Posterior cingulate gyrus (tissue), 11 donors: Measurements from ENCODE around the gene OFD1.
A peak's percentile ranks its signal among the peaks of the same experiment; 100 is the strongest.
"Not testable (repeated sequence)": the region's sequence is repeated elsewhere in the genome, so short reads cannot be mapped to it uniquely, and the experiment has no call there.

ENCODE experiments used
- DNase-seq, 10 donors: peaks; one replicate each; pipeline versions ENCODE4 v3.0.0 to v3.0.0-alpha.2; 2020 to 2021; ENCODE audit warnings: mixed read lengths in 3 of 10
- intact Hi-C: fragments of 100-400 bp; cut with DNase I; formaldehyde crosslinking; loops from one replicate; pipeline ENCODE4 v1.15.1; 2023

Gene OFD1

GRCh38 chrX:13699183-13699826 is 35.2 kb upstream of the OFD1 start:
- intact Hi-C loops: no loop called here
- no peak for DNase-seq

GRCh38 chrX:13700380-13700779 is 34.2 kb upstream of the OFD1 start:
- intact Hi-C loops: no loop called here
- no peak for DNase-seq

- intact Hi-C loops: no loop called here
- no peak for DNase-seq
These were observed 32.3 kb upstream of the OFD1 start for GRCh38 chrX:13702111-13702789.

GRCh38 chrX:13703135-13703534 is 31.4 kb upstream of the OFD1 start:
- intact Hi-C loops: no loop called here

GRCh38 chrX:13703589-13703988 is 31.0 kb upstream of the OFD1 start:
- intact Hi-C loops: no loop called here
- no peak for DNase-seq

More at GRCh38 chrX:13703135-13703534, 31.4 kb upstream of the OFD1 start:
- DNase-seq: no peak

GRCh38 chrX:13711141-13711540 is 23.4 kb upstream of the OFD1 start:
- intact Hi-C loops: no loop called here
- no peak for DNase-seq

- no peak for DNase-seq
- intact Hi-C loops: no loop called here
These were observed 18.1 kb upstream of the OFD1 start for GRCh38 chrX:13716455-13716854.

GRCh38 chrX:13716905-13717304 is 17.6 kb upstream of the OFD1 start:
- intact Hi-C loops: no loop called here
- no peak for DNase-seq

- intact Hi-C loops: no loop called here
- peak in 2 of 10 donors; percentile 15 to 75 for DNase-seq
These were observed 16.7 kb upstream of the OFD1 start for GRCh38 chrX:13717700-13718472.

- DNase-seq: no peak
- intact Hi-C loops: no loop called here
These were observed 15.2 kb upstream of the OFD1 start for GRCh38 chrX:13719192-13719856.

GRCh38 chrX:13721371-13721770 is 13.2 kb upstream of the OFD1 start:
- intact Hi-C loops: no loop called here
- DNase-seq: no peak

- DNase-seq: no peak
- intact Hi-C loops: no loop called here
These were observed 12.6 kb upstream of the OFD1 start for GRCh38 chrX:13721819-13722519.

- DNase-seq: peak in 8 of 10 donors; percentile 23 to 90 (median 50)
- intact Hi-C loops: not testable (repeated sequence)
These were observed 9.7 kb upstream of the OFD1 start for GRCh38 chrX:13724878-13725277.

- DNase-seq, intact Hi-C loops: not testable (repeated sequence)
These were observed 8.0 kb upstream of the OFD1 start for GRCh38 chrX:13726583-13726982.

GRCh38 chrX:13730523-13730922 is 4.0 kb upstream of the OFD1 start:
- not testable (repeated sequence) for DNase-seq
- intact Hi-C loops: loop anchor here (5.0 kb wide), 1 partner anchor 43 kb away; the partner anchor contains the start of gene RAB9A

- intact Hi-C loops: loop anchor here (5.0 kb wide), 1 partner anchor 45 kb away; the partner anchor contains the start of gene RAB9A
- DNase-seq: no peak
These were observed 2.1 kb upstream of the OFD1 start for GRCh38 chrX:13732246-13733067.

GRCh38 chrX:13733506-13733905 is 1.0 kb upstream of the OFD1 start:
- DNase-seq: no peak
- intact Hi-C loops: loop anchor here (5.0 kb wide), 1 partner anchor 46 kb away; the partner anchor contains the start of gene RAB9A

GRCh38 chrX:13741695-13742094 is 7.1 kb downstream of the OFD1 start:
- no peak for DNase-seq
- intact Hi-C loops: loop anchor here (10.0 kb wide), 1 partner anchor 237 kb away; no protein-coding TSS in a partner anchor
